GM21528 (cell line): ENCODE measurements around the gene PTPRD.
"Not testable (repeated sequence)": the region's sequence is repeated elsewhere in the genome, so short reads cannot be mapped to it uniquely, and the experiment has no call there.

Source experiments
- ATAC-seq: cut with Tn5 transposase; IDR thresholded peaks from one replicate; pipeline ENCODE4 v1.9.1; 2021; ENCODE audit warnings: mild to moderate bottlenecking, moderate library complexity; ENCODE audit not compliant: unreplicated experiment, low FRiP score

Gene PTPRD

DNA sequence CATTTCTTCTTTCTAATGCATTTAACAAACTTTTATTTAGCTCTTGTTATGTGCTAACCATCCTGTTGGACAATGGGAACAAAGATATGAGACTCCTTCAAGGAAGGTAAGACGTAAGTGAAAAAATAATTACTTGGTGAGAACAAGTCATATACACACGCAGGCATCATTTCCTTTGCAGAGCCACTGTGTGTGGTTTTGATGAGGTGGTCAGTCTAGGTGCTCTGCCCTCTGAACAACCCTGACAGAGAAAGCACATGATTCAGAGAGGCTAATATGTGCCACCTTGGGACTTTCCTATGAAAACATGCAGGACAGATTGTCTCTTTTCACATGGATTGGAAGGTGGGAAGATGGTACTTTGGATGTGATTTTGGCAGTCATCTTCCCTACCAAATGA is 1650.7 kb downstream of the PTPRD start:
- no peak for ATAC-seq

DNA sequence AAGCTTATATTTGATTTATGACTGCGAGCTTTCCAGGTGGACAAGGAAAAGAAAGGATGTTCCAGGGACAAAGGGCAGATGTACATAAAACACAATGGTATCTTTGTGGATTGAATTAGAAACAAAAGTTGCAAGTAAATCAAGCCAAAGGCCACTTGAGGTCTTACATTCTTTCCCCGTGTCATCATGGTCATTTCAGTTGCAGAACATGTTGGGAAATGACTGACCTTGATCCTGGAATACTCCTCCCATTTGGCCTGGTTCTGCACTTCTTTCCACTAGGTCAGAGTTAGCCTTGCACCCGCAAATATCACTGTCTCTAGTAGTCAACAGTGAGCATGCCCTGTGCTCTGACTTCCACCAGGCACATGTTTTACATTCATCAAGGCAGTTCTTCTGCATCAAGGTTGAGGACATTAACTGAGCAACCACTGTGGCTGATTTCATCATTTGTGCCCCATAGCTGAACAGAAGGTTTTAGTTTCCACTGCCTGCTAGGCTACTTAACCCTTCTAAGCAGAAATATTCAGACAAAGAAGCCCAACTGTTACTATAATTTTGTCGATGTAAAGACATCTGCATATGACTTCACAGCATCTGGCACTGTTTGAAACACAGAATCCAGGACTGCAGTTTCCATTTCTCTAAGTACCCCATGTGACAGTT is 1651.5 kb downstream of the PTPRD start:
- no peak for ATAC-seq

DNA sequence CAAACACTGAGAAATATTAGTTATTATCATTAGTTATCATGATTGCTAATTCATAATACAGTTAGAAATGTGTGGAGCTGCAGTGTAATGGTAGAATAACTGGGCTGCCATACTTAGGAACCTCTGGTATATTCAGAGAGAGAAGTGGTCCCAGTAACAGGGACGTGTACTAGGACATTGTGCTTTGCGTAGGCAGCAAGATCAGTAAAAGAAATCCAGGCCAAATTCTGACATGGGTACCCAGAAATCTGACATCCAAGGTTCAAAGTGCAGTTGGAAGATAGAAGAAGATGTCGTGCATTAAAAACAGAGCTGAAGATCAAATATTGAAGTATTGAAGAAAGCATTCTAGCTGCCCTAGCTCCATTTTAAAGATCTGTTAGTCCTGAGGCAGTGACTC is 1652.5 kb downstream of the PTPRD start:
- ATAC-seq, result no peak

DNA sequence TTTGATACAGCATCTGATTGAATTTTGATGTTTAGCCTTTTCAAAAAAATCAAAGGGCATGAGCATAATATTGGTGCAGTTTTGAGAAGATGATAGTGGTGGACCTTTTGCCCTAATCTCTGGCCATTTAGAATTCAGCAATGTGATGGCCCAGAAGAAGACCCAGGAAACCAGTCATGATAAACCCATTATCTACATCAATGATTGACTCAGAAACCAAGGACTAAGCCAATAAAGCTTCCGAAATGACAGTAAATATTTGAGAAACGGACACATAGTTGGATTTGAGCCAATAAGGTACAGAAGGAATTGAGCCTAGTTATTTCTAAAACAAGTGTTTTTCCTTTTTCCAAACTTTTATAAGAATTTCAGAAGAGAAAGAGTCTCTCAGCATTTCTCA is 1654.4 kb downstream of the PTPRD start:
- ATAC-seq, result no peak

DNA sequence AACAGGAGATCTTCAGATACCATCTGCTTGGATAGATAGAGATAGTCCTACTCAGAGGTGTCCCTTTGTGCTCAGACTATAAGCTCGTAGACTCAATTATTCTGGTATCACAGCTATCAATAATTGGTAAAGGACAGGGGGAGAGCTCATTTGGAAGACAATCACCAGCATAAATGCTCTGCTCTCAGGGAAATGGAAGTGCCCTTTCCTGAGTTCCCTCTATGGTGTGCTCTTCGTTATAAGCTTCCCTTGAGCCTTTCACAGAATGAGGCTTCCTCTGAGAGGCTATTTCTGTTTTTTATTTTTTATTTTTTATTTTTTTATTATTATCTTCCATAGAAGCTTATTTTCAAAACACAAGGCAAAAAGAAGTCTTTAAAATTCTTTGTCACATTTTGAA is 1657.5 kb downstream of the PTPRD start:
- no peak for ATAC-seq

DNA sequence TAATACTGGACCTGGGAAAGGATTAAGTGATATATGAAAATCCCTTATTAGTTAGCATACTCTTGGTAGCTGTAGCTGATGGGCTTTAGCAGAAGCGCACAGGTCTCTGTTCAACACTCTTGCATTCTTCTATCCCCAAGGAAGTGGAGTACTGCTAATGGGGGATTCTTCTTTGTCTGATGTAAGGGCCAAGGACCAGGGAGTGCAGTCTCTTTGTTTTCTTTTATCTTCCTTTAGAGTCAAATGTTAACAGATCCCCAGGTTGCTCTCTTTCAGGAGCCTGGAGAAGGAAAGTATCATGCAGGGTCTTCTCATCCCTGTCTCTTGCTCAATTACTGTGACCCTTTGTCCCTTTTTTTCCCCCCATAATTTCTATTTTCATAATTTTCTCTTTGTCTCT is 1666.3 kb downstream of the PTPRD start:
- no peak for ATAC-seq

DNA sequence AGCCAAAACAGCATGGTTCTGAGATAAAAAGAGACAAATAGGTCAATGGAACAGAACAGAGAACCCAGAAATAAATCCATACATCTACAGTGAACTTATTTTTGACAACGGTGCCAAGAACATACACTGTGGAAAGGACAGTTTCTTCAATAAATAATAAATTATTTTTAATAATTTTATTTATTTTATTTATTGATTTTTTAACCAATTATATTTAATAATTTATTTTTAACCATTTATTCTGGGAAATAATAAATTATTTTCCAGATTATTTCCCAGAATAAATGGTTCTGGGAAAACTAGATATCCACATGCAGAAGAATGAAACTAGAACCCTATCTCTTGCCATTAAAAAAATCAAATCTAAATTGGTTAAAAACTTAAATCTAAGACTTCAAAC is 1669.4 kb downstream of the PTPRD start:
- no peak for ATAC-seq

DNA sequence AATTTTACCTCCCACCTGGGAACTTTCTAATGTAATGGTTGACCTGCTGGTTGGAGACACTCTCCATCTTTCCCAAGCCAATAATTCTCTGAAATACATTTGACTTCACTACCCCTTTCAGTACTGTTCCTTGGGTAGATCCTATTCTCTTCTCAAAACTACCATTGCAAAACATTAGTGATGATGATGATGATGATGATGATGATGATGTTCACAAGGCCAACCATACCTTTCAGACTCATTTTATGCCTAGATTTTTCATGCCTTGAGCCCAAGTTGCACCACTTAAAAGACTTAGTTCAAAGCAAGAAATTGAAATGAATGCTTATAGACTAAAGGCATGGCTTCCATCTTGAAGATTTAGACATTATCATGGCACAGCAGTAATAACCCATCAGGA is 1672.2 kb downstream of the PTPRD start:
- ATAC-seq, result no peak

DNA sequence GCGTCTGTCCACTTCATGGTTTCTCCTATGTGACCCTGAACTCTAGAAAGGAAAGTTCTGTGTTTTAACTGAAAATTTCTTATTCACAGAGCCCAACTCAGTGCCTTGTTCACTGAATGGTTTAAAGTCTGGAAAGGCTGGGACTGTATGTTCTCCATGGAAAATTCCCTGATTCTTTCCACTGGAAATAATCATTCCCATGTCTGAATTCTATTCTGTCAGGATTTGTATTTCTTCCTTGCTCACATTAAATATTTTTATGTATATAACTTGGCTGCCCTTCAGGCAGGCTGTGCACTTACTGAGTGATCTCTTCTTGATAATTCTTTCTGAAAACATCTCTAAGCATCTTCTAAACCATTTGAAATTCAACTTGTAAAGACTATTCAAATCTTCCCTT is 1686.3 kb downstream of the PTPRD start:
- ATAC-seq, result no peak

DNA sequence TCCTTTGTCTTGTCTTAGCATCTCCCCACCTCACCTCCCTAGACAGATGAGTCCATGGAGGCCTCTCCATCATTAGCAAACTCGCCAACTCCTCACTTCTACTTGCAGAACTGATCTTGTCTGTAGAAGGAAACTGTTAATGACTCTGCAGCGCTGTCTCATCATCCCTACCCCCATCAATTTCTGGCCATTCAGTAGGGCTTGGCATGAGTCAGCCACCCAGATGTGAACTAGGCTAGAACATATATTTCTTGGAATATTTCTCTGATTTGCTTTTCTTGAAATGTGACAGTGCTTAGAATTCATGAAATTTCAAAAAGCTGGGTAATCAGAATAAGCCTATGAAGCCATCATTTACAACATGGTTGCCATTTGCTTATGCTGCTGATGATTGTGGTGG is 1688.2 kb downstream of the PTPRD start:
- ATAC-seq, result no peak

DNA sequence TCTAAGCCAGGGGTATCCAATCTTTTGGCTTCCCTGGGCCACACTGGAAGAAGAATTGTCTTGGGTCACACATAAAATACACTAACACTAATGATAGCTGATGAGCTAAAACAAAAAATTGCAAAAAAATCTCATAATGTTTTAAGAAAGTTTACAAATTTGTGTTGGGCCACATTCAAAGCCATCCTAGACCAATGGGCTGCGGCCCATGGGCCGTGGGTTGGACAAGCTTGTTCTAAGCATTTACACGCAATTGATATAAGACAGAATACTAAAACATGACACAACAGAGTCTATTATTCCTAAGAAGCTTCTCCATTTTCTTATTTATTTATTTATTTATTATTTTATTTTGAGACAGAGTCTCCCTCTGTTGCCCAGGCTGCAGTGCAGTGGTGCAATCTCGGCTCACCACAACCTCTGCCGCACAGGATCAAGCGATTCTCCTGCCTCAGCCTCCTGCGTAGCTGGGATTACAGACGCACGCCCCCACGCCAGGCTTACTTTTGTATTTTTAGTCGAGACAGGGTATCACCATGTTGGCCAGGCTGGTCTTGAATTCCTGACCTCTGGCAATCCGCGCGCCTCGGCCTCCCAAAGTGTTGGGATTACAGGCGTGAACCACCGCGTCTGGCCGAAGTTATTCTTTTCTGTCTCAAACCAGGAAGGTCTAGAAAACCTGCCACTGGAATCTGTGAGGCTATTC is 1692.2 kb downstream of the PTPRD start:
- ATAC-seq, result not testable (repeated sequence)

DNA sequence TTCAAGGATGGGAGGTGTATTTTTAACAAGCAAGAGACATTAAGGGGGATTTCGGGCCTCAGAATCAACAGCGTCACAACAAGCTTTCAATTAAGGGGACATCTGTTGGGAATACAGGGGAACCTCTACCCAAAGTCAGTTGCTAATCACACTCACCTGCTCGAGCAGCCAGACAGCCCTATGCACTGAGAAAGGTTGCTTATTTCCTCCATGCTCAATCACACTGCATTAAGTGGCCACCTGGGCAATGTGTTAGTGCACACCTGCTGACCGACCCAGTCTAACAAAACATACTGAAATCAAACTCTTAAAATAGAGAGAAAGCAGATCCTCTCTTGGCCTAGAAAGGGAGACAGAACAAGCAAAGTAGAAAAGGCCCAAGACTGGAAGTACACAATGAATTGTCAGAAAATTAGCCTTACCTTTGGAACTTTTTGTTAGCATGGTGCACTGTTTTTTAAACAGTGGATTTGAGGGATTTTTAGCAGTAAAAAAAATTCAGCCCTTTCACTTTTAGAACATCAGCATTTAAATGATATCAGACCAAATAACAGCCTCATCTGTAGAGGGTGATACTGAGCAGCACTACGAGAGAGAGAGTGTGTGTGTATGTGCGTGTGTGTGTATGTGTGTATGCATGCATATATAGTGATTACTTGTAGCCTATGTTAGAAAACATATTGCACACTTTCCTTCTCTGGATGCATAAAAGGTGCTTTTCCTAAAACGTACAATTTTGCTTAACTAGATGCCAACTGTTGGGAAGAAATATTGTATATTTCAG is 1694.7 kb downstream of the PTPRD start:
- no peak for ATAC-seq

DNA sequence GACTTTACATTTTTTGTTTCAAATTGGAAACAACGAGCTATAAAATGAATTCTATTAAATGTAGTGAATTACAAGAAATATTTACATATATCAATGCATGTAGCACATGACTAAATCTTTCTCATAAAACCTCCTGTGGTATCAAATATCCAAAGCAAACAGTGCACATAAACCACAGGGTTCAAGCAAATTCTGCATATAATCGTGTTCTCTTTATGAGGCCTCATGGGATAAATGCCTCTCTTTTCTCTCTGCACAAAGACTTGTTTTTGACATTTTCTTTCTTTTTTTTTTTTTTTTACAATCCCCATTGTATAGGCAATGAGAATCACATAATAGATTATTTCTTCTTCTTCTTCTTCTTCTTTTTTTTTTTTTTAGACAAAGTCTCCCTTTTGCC is 1696.0 kb downstream of the PTPRD start:
- ATAC-seq, result no peak

DNA sequence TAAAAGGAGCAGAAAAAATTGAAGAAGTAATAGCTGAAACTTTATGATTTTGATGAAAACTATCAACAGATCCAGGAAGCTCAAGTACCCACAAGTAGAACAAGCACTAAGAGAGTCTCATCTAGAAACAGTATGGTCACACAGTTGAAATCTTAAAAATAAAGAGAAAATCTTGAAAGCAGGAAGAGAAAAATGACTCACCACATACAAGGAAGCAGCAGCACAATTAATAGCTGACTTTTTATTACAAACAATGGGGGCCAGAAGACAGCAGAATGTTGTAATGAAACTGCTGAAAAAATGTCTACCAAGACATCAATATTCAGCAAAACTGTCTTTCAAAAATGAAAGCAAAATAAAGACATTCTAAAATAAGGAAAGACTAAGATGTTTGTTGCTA is 1704.9 kb downstream of the PTPRD start:
- ATAC-seq, result no peak

DNA sequence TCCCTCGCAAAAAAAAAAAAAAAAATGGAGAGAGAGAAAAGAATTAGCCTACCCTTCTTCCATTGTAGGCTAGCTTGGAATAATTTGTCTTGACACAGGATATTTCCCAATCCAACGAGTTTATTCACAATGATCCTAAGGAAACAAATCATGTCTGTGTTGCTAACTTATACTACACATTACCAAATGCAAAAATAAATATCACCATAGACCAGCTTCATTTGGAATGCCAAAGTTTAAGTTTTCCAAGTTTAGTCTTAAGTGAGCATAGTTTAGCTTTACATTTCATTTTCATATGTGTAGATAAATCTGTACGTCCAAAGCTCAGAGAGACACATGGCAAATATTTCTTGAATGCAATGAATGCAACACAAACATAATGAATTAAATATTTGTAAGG is 1707.1 kb downstream of the PTPRD start:
- ATAC-seq, result no peak

DNA sequence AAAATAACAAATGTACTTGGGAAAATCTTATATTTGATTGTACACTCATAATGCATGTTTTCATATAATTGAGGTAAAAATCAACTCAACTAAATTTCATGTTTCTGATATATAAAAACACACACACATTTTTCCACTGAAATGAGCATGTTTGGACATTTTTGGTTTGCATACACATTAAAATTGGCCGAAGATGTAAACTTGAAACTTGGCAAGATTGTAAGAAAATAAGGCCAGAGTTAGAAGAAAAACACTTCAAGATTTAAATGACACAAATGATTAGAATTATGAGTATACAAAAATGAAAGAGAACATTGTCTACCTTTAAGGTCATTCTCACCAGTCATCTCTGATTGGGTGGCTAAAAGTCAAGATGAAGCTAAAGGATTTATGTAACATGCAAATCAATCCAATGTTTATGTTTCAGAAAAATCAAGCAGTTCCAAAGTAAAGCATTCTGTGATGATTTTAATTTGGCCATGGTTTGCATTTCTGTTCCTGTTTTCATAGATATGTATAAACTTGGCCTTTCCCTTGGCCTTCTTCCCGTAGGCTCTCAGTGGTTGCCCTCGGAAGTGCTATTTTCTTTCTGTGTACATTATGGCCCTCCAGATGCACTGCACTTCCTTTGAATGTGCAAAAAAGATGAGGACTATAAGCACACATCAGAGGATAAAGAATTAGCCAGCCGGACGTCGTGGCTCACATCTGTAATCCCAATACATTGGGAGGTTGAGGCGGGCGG is 1707.9 kb downstream of the PTPRD start:
- ATAC-seq, result no peak

DNA sequence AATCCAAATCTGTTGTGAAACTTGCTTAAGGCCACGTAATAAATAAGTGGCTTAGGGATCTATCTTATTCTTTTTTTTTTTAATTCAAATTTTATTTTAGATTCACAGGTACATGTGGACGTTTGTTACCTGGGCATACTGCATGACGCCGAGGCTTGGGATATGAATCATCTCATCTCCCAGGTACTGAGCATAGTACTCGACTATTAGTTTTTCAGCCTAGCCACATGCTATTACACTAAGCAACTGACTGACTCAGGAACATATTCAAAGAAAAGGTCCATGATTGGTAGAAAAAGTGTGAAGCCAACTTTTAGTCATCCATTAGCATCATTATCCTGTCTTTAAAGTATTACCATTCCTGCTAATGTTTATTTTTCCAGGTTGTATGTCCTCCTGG is 1709.7 kb downstream of the PTPRD start:
- no peak for ATAC-seq

DNA sequence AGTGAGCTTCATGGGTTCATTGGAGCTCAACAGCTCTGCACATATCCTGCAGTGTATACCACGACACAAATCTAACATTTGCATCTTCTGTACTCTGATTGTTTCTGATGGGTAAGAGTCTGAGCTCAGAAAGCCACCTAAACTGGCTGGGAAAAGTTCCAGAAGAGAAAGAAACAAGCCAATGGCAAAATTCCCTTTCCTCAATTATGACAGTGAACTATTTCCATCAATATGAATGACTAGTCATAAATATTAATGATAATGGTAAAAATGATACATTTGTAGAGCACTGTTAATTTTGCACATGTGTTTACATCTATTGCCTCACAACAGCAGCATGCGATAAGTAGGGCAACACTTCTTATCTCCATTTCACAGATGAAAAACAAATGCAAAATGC is 1711.7 kb downstream of the PTPRD start:
- ATAC-seq, result no peak

DNA sequence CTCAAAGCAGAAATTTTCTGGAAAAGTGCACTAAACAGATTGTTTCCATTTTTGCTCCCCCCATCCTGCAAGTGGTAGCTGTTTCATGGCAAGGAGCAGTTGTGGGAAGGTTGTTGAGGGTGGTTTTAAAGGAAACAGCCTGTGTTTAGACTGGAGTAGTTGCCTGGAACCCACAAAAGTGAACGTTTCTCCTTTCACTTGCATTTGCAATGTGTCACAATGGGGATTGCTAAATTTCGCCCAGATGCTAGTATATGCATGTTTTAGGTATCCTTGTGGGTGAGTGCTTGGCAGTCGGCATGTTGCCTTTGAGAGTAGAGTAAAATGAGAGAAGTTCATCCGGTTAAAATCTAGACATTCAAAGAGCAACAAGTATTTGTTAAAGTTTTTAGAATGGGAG is 1713.3 kb downstream of the PTPRD start:
- no peak for ATAC-seq

DNA sequence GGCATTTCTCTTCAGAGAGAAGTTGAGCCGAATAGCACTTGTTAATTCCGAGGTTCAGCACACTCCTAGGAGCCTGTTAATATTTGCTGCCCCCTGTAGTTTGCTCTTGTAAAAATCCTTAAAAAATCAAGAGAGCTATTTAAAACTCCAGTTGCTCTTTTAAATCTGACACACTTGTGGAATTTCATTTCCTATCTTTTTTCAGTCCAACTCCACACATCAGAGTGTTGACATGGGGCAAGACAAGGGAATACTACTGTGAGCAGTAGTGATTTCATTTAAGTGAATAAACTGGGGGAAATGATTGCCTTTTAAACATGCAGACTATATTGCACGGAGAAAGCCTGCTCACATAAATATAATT is 1717.0 kb downstream of the PTPRD start:
- ATAC-seq, result no peak
